Fibroblast of mammary gland (primary cell): ENCODE data around the gene SIGLEC9.
"Not testable (repeated sequence)": the region's sequence is repeated elsewhere in the genome, so short reads cannot be mapped to it uniquely, and the experiment has no call there.

Source experiments
- DNase-seq: peaks from one replicate; pipeline ENCODE4 v3.0.0-alpha.2; 2010; ENCODE audit warnings: low read depth
- H3K4me3 ChIP-seq: 2 replicates; pipeline ENCODE4 v1.5.1; 2011; ENCODE audit warnings: low read depth, mild to moderate bottlenecking, low read length, moderate library complexity; ENCODE audit not compliant: control insufficient read depth
- TF ChIP-seq, protein P1 (sequence below): conservative IDR thresholded peaks from 2 replicates; pipeline ENCODE4 v1.5.1; 2011; ENCODE audit warnings: low read depth, low read length, inconsistent platforms; ENCODE audit not compliant: control insufficient read depth, insufficient read depth

SIGLEC9 gene

DNA sequence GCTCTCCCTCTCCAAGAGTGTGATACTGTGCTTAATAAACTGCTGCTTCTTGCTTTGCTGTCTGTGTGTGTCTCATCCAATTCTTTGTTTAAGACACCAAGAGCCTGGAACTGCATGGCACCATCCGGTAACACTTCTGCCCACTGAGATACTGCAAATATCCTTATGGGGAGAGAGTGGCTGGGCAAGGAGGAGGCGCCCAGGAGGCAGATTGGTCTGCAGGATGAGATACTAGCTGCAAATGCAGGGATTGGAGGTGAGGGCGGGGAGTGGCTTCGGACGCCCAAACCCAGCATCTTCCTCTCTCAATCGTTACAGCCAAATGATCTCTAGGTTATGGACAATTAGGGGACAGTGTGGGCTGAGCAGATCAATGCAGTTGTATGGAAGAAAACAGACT is 15.7 kb downstream of the SIGLEC9 start:
- TF ChIP-seq, protein P1, sequence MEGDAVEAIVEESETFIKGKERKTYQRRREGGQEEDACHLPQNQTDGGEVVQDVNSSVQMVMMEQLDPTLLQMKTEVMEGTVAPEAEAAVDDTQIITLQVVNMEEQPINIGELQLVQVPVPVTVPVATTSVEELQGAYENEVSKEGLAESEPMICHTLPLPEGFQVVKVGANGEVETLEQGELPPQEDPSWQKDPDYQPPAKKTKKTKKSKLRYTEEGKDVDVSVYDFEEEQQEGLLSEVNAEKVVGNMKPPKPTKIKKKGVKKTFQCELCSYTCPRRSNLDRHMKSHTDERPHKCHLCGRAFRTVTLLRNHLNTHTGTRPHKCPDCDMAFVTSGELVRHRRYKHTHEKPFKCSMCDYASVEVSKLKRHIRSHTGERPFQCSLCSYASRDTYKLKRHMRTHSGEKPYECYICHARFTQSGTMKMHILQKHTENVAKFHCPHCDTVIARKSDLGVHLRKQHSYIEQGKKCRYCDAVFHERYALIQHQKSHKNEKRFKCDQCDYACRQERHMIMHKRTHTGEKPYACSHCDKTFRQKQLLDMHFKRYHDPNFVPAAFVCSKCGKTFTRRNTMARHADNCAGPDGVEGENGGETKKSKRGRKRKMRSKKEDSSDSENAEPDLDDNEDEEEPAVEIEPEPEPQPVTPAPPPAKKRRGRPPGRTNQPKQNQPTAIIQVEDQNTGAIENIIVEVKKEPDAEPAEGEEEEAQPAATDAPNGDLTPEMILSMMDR, result no peak
- no peak overlapping the region for H3K4me3 ChIP-seq
- no peak for DNase-seq

DNA sequence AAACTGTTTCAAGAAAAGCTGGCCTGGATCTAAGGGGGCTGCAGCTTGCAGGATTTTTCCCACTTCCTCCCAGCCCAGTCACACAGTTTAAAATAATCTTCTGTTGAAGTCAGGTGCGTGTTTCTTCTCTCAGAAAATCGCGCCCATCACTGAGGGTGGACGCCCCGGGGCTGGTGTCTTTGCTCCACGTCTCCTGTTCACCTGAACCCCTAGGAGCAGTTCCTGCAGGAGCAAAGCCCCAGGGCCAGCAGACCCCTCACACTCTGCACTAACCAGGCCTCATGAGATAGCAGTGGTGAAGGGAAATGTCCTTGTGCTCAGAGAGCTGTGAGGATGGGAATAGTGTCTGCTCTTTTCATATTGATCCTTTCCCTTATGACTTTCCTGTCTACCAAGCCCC is 16.5 kb downstream of the SIGLEC9 start:
- DNase-seq, result no peak
- TF ChIP-seq, protein P1, result no peak
- no peak overlapping the region for H3K4me3 ChIP-seq

DNA sequence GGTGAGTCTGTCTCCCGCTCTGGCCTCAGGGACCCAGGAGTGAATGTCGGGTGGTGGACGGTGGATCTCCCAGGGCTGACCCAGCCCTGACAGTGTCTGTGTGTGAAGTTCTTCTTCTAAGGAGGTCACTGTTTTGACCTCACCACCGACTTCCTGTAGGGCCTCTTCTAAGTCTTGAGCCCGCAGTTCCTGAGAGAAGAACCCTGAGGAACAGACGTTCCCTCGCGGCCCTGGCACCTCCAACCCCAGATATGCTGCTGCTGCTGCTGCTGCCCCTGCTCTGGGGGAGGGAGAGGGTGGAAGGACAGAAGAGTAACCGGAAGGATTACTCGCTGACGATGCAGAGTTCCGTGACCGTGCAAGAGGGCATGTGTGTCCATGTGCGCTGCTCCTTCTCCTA is 17.4 kb downstream of the SIGLEC9 start, which contains the start of gene SIGLEC7:
Gene SIGLEC7 (plus strand): TSS at position 183 of the 400 bp plus-strand sequence. CDS start 69 bp downstream, at position 252.
- TF ChIP-seq, protein P1, result no peak
- no peak for DNase-seq
- H3K4me3 ChIP-seq, result no peak within 1 kb of the TSS

DNA sequence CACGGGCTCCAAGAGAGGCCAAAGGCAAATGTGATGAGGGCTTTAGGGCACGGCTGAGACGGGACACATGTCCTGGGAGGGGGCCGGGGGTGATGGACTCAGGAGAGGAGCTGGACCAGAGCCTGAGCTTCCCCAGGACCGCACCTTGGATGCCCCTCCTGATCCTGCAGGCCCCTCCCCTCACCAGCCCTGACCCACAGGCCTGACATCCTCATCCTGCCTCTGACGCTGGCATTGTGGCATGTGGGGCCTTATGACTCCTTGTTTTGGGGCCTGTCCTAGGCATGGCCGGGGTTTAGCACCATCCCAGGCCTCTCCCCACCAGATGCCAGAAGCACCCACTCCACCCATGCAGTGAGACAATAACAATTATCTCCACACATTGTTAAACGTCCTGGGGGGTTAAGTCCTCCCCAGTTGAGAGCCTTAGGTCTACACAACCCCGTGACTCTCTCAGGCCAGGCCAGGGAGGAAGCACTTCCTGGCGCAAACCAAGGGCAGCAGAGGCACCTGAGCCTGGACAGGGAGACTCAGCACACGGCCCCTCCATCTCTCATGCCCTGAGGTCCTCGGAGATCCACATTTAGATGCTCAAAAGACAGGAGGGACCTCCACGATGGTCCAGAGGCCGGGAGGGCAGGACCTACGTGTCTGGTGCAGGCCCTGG is 18.2 kb downstream of the SIGLEC9 start:
- not testable (repeated sequence) for DNase-seq, H3K4me3 ChIP-seq

DNA sequence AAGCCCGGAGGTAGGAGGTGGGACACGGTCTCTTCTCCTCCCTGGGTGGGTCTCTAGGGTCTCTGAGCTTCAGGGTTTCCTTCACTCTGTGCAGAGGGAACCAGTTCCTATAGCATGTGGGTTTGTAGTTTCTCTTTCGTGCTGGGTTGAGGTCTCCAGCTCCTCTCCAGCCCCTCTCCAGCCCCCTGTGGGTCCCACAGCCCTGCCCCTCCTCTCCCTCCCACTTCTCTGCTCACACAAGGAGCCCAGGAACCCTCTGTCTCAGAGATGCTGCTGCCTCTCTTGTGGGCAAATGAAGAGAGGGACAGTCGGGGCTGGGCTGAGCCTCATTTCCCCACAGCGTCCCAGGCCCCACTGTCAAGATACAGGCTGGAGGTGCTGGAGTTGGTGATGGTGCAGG is 18.8 kb downstream of the SIGLEC9 start:
- TF ChIP-seq, protein P1, result no peak
- no peak overlapping the region for H3K4me3 ChIP-seq
- DNase-seq, result no peak

DNA sequence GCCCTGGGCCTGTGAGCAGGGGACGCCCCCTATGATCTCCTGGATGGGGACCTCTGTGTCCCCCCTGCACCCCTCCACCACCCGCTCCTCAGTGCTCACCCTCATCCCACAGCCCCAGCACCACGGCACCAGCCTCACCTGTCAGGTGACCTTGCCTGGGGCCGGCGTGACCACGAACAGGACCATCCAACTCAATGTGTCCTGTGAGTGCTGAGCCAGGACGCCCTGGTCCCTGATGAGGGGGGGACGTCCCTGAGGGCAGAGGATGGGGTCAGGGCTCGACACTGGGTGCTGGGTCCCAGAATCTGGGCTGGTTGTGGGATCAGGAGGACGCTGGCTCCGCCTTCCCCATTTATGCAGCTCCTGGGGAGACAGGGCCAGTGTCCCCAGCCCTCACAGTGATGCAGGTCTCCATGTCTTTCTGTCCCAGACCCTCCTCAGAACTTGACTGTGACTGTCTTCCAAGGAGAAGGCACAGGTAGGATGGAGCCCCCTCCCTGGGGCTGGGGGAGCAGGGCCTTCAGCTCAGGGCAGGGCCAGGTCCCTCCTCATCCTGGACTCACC is 19.9 kb downstream of the SIGLEC9 start:
- DNase-seq, result no peak
- TF ChIP-seq, protein P1, result no peak
- no peak overlapping the region for H3K4me3 ChIP-seq

DNA sequence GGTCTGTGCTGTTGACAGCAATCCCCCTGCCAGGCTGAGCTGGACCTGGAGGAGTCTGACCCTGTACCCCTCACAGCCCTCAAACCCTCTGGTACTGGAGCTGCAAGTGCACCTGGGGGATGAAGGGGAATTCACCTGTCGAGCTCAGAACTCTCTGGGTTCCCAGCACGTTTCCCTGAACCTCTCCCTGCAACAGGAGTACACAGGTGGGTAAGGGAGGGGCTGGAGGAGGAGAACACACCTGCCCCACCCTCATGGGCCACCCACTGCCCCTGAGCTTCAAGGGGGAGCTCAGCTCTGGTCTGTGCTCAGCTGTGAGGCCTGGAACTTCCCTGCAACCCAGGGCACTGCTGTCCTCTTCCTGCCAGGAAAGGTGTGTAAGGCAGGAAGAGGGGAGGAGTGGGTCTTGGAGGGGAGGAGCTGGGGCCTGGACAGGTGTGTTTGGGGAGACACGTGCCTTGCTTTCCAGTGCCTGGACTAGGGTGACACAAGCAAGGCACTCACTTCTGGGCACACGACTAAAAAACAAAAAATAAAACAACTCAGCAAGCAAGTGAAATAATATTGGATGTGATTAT is 21.3 kb downstream of the SIGLEC9 start:
- H3K4me3 ChIP-seq, result no peak overlapping the region
- DNase-seq, result no peak
- TF ChIP-seq, protein P1, result no peak
